ELF-1 (cell line): ENCODE measurements around the gene BCL11B.

Experiments used
- DNase-seq: peaks from one replicate; pipeline ENCODE4 v3.0.0-alpha.2; 2016; ENCODE audit warnings: low read depth, low spot score

The BCL11B gene

DNA sequence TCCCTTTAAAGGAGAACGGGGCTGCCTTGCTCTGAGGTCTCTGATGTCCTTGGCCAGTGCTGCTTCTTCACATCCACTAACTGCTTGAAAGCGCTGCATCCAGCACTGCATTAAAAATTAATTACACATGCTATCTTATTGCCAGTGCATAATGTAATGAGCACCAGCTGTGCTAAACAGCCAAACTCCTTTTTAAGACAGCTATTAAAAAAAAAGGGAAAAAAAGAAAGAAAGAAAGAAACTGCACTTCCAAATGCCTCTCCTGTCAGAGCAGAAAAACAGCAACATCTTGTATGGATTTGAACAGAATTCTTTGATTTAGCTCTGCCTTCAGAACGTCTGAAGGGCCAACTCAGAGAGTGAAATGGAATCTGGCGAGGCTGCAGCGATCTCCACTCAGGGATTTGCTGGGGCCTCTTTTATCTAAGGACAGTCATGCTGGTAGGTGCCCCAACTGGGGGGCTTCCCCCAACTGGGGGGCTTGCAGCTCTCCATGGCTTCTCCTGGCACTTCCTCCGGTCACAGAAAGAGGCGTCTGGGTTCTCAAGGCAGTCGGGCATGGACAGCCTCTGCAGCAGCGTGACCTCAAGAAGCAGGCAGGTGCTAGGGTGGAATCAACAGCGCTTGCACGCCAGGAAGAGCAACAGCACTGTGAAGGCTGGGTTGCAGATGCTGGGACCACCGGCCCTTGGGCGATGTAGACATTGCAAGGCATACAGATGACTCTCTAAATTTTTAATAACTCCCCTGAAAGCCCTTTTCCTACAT, 46.4 kb downstream of the BCL11B start:
- no peak for DNase-seq

- DNase-seq: no peak
Observed at GRCh38 chr14:99224948-99225347, 47.0 kb downstream of the BCL11B start.

- peak; percentile 50 for DNase-seq
Observed at GRCh38 chr14:99224116-99224910, 47.7 kb downstream of the BCL11B start.

GRCh38 chr14:99221445-99221844, 50.6 kb downstream of the BCL11B start:
- no peak for DNase-seq

DNA sequence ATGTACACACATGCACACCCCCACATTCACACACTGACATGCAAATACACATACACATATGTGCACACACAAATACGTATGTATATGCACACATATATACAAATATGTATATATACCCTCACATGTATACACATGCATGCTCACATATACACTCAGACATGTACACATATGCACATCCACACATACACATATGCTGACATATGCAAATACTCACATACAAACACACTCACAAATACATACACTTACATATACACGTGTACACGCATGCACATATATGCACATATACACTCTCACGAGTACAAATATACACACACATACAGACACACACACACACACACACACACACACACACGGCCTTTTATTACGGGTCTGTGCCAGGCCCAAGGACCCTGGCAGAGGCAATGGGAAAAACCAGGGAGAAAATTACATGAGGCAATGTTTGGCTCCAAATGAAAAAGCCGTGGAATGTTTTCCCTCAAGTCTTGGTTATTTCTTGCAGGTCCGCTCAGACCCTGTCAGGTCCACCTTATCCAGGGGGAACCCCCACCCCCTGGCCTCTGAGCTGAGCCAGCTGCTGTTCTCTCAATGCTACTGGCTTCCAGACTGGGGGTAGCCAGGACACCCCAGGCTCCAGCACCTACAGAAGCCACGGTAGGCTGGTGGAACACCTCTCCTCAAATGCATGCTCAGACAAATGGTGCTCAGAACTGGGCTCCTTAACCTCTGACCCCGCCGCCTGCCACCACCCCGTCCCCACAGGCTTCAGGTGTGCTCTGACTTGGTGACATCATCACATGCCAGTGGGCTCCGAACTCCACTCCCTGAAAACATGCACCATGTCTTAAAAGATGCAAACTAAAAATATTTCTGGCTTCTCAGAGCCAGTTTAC, 54.7 kb downstream of the BCL11B start:
- no peak for DNase-seq

DNA sequence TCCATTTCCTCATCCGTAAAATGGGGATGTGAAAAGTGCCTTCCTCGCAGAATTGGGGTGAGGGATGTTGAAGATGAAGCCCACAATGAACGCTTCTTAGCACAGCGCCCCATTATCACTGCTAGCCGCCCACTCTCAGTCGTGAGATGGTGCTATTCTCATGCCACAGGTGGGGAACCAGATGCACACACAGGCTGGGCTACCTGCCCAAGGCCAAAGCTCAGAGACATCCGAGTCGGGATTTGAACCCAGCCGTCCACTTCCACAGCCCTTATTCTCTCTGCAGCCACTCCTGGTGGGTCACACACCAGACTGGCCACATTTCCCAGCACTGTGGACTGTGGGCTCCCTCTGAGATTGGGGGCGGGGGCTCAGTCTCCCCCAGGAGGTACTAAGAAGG, 55.8 kb downstream of the BCL11B start:
- DNase-seq: no peak

- DNase-seq: no peak
Observed at GRCh38 chr14:99215277-99215676, 56.7 kb downstream of the BCL11B start.

DNA sequence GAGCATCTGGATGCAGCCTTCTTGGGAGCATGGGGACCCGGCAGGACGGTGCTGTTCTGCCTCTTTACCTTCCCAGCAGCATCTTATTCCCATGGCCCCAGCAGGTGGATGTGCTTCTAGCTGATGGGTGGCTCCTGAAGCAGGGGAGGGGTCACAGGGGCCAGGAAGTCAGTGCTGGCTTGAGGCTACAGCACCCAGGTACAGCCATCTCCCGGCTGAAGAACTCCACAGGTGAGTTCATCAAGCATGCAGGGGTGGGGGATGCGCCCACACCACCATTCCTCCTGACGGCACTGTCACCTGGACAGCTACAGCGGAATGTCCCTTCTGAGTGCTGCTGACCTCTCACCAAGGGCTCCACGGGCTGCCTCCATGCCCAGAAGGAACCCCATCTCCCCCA, 57.3 kb downstream of the BCL11B start:
- DNase-seq: no peak

DNA sequence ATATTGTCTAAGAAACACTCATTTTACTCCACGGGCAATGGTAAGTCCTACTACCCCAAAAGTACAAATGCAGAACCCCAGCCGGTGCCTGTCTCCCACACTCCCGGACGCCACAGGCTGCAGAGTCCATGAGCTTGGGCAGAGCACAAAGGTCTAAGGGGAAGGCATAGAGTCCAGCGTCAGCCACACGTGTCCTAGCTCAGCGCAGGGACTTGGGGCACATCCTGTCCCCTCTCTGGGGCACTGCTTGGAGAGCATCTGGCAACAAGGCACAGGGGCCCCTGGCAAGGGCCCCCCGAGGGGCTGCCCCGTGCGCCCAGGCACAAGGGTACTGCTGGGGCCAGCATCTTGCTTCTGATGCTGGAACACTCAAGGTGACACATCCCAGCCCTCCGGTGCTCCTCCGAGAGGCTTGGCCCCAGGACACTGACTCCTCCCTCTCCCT, 58.4 kb downstream of the BCL11B start:
- no peak for DNase-seq

DNA sequence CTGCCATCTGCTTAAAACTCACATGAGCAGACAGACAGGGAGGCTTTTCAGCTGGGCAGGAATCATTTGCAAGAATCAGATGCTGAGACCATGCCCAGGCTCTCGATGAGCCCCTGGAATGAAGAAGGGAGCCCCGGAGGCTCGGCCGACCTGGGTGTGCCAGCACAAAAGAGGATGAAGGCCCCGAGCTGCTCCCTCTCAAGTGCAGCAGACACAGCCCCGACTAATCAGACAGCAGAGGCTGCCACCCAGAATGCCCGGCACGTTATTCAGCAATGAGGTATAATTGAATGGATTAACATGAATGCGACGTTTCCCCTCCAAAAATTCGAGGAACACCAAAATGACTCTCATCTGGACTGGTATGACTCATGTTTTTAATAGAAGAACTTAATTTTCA, 58.9 kb downstream of the BCL11B start:
- no peak for DNase-seq

- DNase-seq: no peak
Observed at GRCh38 chr14:99212646-99213045, 59.4 kb downstream of the BCL11B start.

DNA sequence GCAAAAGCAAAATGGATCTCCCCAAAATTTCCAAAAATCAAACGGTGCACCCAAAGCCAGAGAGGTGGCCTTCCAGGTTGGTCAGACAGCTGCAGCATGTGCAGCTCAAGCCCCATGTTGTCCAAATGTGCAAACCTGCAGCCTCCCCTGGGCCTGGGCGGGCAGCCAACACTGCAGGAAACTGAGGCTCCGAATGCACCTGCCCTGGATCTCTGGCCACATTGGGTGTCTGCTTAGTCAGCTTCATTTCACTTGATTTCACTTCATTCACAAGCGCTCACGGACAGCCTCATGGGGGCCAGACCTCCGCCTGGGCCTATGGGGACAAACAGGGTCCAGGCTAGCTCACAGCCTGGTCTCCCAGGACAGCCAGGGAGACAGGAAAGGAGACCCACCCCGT, 59.8 kb downstream of the BCL11B start:
- DNase-seq: no peak

DNA sequence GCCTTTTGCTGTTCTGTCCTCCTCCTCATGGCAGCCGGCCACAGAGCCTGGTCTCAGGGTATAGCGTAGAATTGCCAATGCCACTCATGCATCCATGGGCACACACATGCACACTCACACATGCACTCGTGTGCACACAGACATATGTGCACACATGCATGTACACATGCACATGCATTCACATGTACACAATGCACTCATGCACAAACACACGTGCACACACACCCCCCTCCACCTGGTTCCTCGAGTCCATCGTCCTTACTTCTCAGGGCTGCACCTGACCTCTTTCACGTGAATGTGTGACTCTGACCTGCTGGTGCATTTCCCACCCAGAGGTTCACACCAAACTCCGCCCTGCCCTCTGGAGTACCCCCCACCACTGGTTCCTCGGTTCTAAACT, 60.6 kb downstream of the BCL11B start:
- DNase-seq: no peak

GRCh38 chr14:99210333-99210732, 61.7 kb downstream of the BCL11B start:
- DNase-seq: no peak

DNA sequence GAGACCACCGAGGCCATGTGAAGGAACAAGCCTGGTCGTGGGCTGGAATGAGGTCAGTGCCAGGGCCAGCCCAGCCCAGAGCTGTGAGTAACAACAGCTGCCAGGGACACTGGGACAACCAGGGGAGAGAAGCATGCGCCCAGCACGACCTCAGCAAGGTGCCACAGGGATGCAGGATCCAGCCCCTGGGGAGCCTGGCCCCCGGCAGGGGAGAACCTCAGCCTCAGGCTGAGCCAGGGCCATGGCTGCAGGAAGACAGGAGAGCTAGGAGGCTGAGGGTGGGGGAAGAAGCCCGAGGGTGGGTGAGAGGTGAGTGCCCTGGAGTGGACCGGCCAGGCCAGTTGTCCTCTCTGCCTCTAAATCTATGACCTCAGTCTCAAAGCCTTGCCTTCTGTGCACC, 62.6 kb downstream of the BCL11B start:
- no peak for DNase-seq

GRCh38 chr14:99208318-99208717, 63.7 kb downstream of the BCL11B start:
- DNase-seq: no peak

DNA sequence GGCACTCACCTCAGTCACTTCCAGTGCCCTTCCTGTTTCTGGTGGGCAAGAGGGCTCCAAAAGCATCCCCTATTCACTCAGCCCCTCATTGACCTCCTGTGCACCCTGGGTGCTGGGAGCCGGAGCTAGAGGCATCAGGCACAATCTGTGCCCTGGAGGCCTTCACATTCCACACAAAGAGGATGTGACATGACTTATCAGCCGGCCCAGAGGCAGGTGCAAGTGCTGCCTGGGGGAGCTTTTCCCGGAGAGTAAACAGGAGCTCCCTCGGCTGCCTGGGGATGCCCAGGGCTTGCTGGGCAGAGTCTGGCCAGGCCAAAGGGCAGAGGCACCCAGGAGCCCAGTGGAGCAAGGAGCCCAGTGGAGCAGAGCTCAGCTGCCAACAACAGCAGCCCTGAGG, 64.5 kb downstream of the BCL11B start:
- peak; percentile 58 for DNase-seq

DNA sequence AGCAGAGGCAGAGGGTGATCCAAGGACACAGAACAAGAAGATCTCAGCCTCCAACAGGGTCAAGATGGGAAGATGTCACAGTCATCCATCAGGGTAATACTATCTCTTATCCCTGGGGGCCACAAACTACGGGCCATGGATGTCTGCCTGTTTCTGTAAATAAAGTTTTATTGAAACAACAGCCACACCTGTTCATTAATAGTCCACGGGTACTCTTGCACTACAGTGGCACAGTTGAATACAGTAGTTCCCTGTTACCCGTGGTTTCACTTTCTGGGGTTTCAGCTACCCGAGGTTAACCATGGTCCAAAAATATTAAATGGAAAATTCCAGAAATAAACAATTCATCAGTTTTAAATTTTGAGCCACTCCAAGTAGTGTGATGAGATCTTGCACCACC, 65.9 kb downstream of the BCL11B start:
- DNase-seq: no peak

- no peak for DNase-seq
Observed at GRCh38 chr14:99205086-99205688, 66.8 kb downstream of the BCL11B start.

GRCh38 chr14:99203801-99204200, 68.2 kb downstream of the BCL11B start:
- no peak for DNase-seq

DNA sequence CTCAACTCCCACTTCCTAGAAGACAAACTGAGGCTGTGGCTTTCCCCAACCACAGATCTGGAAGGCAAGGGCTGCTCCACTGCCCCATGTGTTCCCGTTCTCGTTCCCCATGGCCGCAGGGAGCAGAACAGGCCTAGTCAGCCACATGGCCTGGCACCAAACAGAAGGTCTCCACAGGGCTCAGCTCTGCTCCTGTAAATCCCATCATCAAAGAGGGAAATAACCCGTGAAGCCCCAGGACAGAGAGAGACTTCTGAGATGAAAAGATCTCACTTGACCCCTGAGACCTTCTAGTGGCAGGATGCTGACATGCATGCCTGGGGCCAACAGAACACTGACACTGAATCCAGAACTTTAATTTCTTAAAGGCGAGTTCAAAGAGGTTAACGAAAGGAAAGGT, 68.9 kb downstream of the BCL11B start:
- peak; percentile 84 for DNase-seq

DNA sequence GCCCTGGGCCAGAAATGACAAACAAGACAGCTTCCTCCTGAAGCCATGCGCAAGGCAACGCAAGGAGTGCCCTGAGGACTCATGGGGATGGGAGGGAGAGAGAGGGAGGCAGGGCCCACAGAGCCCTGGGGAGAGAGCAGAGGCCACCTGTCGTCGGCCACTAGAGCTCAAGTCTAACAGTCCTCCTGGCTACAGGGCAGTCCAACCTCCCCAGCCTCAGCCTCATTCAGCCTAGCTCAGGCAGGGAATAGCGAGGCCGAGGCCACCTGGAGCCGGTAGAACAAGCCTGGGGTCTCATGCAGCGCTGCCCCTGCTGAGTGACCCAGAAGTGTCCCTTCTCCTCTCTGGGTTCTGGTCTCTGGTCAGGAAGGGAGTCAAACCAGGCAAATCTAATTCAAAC, 69.5 kb downstream of the BCL11B start:
- DNase-seq: peak; percentile 55
